ENCODE measurements around the gene MACROD1.

Gene MACROD1

DNA sequence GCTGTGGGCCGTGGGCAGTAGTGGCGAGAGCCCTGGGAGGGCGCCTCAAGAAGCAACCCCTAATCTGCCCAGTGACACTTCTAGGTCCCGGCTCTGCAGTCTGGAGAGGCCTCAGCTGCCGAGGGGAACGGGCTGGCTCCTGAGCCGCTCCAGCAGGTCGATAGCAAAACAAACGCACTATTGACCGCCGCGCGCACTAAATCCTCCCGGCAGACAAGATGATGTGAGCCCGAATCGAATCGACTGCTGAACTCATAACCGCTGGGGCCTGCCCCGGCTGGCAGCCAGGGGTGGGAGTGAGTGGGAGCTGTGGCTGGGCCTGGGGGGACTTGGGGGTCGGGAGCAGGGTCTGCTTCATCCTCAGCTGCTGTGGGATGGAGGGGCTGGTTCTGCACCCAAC, 94.1 kb downstream of the MACROD1 start:
- DNase-seq: no peak

DNA sequence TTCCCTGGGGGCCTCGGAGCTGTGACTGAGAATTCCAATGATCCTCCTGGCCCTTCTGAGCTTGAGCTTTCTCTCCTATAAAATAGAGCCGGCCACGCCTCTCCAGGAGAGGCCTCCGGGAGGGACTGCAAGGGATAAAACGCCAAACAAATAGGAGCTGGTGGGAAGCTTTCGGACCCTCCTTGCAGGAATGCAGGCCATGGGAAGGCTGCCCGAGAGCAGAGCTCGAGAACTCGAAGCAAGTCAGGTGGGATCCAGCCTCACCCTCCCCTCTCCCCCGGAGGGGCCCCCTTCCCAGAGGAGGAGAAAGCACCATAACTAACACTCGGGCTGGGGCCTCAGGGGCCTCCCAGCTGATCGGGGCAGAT, 95.6 kb downstream of the MACROD1 start:
- no peak for DNase-seq

DNA sequence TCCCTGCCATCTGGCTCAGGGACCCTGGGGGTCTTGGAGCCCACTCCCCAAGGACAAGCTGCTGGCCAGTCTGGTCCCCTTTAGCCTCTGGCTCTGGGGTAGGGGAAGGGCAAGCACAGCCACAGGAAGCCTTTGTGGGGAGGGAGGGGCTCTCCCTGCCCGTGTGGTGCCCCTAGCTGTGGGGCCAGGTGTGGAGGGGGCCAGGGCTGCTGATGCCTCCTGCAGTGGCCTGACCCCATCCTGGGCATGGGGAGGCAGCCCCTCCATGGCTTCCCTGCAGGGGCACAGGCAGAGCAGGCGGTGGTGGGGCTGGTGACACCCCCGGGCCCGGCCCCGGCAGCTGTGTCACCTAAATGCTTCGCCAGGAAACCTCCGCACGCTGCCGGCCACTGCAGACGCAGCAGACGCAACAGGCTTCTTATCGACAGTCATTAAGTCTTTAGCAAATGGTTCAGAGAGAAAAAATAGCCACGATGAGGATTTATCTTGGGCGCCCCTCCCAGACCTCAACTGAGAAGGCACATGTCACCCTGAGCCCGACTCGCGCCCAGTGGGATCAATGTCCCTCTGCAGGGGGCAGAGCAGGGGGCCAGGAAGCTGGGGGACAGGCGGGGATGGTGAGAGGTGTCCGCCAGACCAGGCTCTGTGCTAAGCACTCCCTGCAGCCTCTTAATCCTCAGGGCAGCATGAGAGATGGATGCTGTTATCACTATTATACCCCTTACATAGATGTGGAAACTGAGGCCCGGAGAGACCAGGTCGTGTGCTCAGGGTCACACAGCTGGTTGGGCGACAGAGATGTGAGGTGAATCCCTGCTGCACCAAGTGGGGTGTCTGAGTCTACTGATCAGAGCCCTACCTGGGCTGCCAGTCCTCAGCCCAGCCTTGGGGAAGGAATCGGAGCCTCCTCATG, 96.3 kb downstream of the MACROD1 start:
- no peak for DNase-seq

DNA sequence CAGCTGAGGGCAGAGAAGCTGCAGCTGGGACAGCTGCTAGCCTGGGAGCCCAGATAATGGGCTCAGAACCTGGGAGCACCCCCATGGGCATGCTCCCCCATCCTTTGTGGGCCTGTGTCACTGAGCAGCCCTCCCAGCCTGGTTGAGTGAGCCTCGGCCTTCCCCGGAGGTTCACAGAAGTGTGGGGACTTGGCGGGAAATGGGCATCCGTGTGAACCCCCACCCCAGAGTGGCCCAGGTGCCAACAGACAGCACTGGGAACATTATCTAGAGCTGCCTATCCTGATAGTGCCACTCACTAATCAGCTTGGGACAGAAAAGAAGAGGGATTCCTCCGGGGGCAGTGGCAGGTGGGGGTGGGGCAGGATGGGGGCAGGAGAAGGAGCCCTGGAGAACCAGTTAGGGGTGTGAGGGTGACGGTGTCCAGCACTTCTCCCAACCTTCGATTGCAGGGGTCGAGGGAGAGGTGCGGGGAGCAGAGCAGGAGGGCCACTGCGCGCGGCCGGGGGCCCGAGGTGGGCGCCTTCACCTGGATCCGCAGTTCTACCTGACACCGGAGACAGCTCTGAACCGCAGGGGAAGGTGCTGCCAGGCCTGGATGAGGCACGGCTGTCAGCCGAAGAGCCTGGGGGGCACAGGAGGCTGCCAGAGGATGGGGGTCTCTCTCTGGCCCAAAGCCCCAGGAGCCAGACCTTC, 97.1 kb downstream of the MACROD1 start:
- DNase-seq: no peak

DNA sequence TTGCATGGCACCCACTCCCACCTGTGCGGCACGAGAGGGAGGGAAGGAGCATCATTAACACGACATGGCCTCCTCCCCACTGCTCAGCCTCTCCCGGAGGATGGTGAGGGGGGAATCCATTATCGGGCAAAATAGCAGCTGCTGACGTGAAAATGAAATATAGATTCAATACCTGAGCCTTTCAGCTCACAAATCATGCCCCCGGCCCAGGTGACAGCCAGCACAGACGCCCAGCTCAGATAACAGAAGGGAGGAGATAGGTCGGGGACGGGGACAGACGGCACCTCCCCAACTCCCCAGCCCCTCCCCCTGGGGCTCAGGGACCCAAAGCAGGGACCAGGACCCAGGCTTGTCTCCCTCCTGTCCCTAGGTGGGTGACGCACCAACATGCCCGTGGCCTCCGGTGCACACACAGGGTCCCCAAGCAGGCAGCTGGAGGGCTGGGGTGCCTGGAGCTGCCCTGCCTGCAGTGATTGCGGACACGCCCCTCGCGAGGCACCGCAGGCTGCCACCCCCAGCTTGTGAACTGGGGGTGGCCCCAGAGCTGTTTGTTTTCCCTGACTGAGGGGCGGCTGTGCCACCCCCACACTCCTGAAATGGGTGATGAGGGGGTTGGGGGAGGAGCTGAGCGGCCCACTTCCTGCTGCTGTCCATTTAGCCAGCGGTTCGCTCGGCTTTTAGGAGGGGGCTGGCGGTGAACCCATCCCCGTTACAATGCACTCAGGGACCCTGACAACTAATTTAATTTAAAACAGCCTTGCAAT, 98.5 kb downstream of the MACROD1 start:
- no peak for DNase-seq

DNA sequence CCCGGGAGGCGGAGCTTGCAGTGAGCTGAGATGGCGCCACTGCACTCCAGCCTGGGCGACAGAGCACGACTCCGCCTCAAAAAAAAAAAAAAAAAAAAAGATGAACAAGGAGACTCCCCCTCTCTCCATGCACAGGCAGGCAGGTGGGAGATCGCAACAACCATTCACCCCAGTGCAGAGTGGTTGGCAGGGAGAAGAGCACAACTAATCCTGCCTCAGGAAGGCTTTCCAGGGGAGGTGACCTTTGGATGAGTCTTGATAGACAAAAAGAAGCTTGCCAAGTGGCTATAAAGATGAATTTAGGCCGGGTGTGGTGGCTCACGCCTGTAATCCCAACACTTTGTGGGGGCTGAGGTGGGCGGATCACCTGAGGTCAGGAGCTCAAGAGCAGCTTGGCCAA, 100.2 kb downstream of the MACROD1 start:
- no peak for DNase-seq

DNA sequence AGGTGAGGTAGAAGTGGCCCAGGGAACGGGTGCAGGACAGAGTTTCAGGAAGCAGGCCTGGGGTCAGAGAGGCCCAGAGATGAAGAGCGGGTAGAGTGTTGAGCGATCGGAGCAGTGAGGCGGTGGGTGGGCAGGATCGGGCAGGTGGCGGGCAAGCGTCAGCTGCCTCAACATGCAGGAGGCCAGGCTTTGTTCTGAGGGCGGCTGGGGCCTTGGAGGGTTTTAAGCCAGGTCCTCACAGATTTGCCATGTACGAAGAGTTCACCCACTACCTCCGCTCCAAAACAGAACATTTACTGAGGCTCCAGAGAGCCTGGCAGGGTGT, 100.8 kb downstream of the MACROD1 start:
- DNase-seq: no peak

DNA sequence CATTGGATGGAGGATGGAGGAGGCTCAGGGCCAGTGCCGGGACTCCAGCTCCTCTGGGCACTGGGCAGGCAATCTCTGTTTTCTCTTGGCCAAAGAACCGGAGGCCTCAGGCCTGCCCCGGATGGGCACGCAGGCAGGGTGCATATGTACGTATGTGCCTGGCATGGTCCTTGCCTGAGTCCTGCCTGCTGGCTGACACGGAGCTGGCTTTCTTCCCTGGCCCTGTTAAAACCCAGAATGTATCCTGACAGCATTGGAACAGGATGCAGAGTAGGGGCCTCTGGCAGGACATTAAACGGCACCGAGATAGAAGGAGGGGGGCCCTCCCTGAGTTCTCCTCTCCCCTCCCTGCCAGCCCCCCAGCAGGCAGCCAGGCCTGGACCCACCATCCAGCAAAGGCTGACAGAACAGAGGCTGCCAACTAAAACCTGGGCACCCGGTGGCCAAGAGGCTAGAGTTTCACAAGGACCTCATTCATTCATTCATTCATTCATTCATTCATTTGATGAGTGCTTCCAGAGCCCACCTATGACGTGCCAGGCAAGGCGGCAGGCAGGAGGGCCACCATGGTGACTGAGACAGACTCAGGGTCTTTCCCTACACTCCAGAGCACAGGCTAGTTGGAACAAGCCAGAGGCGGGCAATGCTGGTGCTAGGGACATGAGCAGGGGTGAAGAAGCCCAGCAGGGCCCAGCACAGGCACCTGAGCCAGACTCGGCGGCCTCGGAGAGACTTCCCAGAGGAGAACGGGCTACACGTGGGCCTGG, 101.4 kb downstream of the MACROD1 start:
- DNase-seq: no peak

DNA sequence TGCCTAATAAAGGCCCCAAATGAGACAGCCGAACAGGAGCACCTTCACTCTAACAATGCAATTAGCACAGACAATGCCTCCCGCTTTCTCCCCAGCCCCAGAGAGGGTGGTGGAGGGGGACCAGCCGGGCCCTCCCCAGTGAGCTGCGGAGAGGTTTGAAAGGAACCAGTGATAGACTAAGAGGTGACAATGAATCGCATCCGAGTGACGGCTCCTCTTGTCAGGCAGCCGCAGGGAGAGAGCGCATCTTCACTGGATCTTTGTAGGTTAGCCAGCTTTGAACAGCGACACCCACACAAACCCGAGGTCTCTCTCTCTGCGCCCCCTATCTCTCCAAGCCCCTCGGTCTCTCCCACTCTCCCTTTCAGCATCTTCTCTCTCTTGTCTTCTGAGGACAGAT, 102.1 kb downstream of the MACROD1 start:
- DNase-seq: no peak

DNA sequence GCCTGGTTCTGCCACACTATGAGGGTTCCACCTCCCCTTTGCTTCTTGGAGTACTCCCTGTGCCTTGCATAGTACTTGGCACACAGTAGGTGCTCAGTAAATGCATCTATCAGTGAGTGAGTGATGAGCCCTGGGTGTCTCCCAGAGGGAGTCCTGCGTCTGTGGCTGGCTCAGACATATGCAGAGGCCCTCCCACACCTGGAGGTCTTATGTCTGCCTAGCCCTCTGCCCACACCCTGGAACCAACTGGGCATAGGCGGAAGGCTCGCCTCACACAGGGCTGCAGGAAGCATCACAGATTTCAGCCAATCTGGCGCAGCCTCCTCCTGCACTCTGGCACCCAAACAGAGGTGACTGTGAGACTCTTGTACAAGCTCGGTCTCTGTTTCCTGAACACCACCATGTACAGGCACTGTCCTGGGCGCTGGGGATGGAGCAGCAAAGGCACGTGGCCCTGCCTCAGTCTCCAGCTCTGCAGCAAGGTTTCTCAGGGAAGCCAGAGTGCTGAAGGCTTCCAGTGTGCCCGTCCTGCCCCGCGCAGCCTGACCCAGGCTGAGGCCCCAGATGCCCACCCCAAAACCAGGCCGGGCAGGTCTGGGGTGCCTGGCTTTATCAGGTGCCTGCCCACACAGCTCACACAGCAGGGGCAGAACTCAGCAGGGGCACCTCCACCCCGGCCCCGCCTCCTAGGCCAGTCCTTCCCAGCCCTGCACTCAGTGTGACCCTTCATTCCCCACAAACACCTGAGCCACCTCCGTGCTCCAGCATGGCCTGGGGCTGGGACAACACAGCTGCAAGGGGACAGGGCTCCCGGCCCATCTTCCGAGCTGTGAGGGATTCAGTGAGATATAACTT, 103.5 kb downstream of the MACROD1 start:
- no peak for DNase-seq

DNA sequence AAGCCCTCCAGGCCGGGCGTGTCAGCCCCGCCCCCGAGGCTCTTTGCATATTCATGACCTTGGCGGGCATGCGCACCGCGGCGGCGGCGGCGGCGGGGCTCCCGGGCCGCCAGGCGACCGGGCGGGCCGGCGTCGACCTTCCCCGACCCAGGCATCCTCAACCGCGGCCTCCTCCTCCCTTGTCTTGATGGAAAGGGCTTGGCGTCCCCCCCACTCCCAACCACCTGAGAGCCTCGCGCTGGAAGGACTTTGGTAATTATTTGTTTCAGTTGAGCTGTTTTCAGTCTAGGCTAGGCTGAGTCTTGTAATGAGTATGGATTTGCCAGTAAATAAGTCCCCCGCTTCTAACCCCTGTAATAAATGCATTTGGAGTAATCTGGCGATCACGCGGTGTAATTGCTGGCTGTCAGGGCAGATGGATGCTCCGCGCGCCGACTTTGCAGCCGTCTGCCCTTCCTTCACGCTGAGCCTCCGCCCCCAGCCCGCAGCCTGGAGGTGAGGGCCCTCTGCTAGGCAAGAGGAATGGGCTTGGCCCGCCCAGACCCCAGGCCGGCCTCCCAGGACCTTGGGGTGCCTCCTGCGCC, 105.0 kb downstream of the MACROD1 start:
- DNase-seq: peak; percentile 71

DNA sequence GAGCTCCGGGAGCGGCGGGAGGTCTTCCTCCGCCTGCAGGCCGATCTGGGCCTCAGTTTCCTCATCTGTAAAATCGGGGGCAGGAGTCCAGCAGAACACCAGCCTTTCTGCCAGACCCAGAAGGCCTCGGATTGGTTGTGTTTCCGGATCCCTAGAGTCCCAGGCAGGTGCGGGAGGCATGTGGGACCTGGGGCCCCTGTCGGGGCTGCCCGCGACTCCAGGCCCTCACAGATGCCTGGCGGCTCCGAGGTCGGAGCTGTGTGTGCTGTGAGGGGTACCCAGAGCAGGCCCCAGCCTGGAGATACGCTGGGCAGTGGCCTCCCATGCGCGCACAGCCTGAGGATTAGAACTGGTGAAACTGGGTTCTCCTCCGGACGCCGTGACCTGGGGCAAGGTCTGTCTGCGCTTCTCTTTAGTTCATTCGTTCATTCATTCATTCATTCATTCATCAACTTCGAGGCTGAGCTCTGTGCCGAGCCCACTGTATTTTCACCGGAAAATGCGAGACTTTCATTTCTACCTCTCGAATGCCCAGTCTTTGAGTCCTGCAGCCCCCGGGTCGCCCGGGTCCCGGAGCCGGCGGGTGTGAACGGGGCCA, 105.6 kb downstream of the MACROD1 start:
- DNase-seq: no peak

DNA sequence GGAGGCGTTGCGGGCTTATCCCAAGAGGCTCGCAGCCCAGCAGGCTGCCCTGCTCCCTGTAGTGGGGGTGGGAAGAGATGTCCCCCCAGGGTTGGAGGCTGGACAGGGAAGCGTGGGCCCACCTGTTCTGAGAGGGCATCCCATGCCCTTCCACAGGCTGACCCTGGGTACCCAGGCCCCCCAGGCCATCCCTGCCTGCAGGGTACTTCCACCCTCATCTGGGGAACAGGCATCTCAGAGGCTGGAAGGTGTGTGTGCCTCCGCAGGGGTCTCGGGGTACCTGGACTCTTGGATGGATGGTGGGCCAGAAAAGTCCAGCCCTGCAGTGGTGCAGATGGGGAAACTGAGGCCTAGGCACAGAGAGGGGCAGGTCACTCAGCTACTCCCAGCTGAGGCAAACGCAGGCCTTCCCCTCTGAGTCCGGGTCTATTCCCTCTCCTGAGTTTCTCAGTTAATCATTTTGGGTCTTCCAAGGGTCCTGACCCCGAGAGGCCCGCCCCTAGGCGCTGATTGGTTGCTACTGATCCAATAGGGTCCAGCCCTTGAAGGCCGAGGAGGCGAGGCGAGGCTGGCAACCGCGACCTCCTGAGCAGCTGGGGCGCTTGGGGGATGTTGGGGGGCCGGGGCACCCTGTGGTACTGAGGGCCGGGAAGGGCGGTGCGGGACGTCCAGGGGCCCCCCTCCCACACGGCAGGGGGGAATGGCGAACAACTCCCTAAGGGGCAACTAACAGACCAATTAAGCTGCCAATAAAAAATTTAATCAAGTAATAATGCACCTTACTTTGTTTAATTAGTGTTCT, 106.4 kb downstream of the MACROD1 start:
- no peak for DNase-seq

DNA sequence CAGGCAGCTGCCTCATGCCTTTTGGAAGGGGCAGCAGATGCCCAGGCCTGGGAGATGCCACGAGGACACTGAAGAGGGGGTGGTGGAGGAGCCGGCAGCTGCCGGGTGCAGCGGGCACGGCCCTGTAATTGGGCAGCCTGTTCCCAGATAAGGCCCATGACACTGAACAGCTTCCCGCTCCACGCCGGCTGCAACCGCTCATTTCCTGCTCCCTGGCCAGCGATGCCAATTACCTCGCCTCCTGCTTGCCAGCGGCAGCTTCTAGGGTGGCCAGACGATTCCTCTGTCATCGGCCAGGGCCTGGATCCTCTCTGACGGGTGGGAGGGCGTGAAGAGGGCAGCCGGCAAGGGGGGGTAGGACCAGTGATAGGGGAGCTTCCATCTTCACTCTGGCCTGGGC, 107.4 kb downstream of the MACROD1 start:
- DNase-seq: no peak

DNA sequence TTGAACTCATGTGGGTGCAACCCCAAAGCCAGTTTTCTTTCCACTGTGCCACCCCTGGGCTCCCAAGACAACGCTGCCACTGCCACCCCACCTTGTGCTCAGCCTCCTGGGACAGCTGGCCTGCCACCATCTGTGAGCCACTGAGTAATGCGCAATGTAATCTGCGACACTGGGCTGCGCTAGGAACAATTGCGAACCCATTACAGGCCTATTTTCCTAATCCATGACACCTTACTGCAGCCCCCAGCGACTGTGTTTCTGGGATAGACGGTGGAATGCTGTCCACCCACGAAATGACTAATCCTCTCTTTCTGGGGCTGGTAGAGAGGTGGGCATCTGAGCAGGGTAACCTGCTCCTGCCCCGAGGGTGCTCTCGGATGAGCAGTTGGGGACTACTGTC, 108.0 kb downstream of the MACROD1 start:
- DNase-seq: no peak

DNA sequence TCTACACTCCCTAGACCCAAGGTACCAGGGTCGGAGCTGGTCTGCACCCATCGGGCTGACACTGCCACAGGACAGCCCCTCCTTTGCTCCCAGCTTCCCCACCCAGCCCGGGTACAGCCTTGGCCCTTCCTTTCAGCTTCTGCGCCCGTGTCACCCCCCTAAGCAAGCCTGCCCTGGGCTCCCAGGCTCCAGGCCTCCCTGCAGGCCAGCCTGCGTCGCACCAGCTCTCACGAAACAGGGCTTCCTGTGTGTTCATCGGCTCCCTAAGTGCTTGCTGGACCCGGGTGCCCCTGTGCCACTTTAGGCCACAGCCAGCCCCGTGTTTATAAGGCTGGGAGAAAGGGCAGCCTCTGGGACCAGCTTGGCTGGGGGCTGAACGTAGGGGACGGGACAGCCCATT, 109.1 kb downstream of the MACROD1 start:
- DNase-seq: no peak

DNA sequence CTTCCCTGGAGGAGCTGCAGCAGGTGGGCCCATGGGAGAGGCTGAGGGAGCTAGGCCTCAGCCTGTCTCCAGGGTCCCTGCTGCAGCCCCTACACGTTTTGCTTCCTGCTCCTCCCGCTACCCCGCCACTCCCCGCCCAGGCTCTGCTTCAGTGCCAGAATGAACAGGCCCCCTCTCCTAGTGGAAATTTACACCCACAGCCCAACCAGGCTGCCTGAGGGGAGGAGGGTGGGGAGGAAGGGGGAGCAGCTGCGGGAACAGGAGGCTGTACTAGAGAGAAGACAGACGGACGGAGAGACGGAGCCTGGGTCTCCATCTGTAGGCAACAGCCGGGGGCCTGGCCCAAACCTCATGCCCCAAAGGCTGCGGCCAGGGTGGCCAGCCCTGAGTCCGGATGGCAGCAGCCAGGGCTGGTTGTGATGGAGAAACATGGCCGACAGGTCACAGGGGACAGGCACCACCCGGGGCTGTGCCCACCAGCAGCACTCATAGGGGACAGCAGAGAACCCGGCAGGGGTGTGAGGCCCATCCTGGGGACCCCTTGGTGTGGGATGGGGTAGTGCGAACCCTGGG, 109.6 kb downstream of the MACROD1 start:
- no peak for DNase-seq

DNA sequence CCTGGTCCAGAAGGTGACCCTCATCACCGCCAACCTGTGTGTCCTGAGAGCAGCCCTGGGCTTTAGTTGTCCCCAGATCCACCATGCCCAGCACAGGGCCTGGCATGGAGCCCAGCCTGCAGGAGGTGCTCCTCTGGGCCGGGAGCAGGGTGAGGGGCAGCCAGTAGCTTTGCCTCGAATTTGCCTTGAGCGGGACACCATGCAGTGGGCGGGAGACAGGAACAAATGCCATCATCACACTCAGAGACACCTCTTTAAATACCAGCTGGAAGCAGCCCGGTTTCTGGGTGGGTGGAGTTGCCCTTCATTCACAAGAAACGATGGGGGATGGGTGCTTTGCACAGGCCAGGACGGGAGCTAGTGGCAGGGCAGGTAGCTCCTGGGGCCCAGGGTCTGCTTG, 110.8 kb downstream of the MACROD1 start:
- DNase-seq: no peak

DNA sequence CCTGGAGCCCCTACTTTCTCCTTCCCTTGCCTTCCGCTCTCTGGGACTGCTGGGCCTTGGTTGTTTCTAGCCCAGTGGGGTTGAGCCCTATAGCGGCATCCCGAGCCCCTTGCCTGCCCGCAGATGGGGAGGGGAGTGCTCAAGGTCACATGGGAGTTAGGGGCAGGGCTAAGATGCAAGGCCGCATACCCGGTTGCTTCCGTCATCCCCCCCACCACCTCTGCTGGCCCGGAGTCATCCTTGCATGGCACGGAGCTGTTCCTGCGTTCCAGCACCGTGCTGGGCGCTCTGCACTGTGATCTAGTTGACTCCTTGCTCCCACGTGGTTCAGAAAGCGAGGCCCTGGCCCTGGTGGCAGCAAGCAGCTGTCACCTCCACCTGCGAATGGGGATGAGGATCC, 112.2 kb downstream of the MACROD1 start:
- DNase-seq: no peak

All from hematopoietic multipotent progenitor cell treated with erythropoietin and hydrocortisone succinate and interleukin-3 and kit ligand, for 4 days (in vitro differentiated cells).